ENCODE results near the gene C1QTNF6.

- no peak for TF ChIP-seq NR3C1 (IDR thresholded peaks at IDR 0.05)
- TF ChIP-seq CTCF (IDR thresholded peaks at IDR 0.05), result no peak
- no peak for TF ChIP-seq GATA3 (IDR thresholded peaks at IDR 0.05; ENCODE audit: borderline replicate concordance)
- no peak for TF ChIP-seq POLR2A (IDR thresholded peaks at IDR 0.05; ENCODE audit: low read length)
- TF ChIP-seq TP53 (CRISPR knock-in tag; IDR thresholded peaks at IDR 0.05), result no peak
- TF ChIP-seq FOSL2 (IDR thresholded peaks at IDR 0.05), result no peak
- no peak for TF ChIP-seq FOSL2 (CRISPR knock-in tag; IDR thresholded peaks at IDR 0.05)
- no peak for TF ChIP-seq SMC3 (IDR thresholded peaks at IDR 0.05)
- TF ChIP-seq, protein P1, sequence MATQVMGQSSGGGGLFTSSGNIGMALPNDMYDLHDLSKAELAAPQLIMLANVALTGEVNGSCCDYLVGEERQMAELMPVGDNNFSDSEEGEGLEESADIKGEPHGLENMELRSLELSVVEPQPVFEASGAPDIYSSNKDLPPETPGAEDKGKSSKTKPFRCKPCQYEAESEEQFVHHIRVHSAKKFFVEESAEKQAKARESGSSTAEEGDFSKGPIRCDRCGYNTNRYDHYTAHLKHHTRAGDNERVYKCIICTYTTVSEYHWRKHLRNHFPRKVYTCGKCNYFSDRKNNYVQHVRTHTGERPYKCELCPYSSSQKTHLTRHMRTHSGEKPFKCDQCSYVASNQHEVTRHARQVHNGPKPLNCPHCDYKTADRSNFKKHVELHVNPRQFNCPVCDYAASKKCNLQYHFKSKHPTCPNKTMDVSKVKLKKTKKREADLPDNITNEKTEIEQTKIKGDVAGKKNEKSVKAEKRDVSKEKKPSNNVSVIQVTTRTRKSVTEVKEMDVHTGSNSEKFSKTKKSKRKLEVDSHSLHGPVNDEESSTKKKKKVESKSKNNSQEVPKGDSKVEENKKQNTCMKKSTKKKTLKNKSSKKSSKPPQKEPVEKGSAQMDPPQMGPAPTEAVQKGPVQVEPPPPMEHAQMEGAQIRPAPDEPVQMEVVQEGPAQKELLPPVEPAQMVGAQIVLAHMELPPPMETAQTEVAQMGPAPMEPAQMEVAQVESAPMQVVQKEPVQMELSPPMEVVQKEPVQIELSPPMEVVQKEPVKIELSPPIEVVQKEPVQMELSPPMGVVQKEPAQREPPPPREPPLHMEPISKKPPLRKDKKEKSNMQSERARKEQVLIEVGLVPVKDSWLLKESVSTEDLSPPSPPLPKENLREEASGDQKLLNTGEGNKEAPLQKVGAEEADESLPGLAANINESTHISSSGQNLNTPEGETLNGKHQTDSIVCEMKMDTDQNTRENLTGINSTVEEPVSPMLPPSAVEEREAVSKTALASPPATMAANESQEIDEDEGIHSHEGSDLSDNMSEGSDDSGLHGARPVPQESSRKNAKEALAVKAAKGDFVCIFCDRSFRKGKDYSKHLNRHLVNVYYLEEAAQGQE (IDR thresholded peaks at IDR 0.05), result no peak
- TF ChIP-seq, protein P2, sequence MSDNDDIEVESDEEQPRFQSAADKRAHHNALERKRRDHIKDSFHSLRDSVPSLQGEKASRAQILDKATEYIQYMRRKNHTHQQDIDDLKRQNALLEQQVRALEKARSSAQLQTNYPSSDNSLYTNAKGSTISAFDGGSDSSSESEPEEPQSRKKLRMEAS (IDR thresholded peaks at IDR 0.05), result no peak
- no peak for TF ChIP-seq RFX5 (IDR thresholded peaks at IDR 0.05)
- no peak for TF ChIP-seq EP300 (IDR thresholded peaks at IDR 0.05)
Measured at GRCh38 chr22:37163575-37164504, 24.2 kb downstream of the C1QTNF6 start.

Data from A549 (cell line).